ENCODE data around the gene ZNF19.

ZNF19 gene

DNA sequence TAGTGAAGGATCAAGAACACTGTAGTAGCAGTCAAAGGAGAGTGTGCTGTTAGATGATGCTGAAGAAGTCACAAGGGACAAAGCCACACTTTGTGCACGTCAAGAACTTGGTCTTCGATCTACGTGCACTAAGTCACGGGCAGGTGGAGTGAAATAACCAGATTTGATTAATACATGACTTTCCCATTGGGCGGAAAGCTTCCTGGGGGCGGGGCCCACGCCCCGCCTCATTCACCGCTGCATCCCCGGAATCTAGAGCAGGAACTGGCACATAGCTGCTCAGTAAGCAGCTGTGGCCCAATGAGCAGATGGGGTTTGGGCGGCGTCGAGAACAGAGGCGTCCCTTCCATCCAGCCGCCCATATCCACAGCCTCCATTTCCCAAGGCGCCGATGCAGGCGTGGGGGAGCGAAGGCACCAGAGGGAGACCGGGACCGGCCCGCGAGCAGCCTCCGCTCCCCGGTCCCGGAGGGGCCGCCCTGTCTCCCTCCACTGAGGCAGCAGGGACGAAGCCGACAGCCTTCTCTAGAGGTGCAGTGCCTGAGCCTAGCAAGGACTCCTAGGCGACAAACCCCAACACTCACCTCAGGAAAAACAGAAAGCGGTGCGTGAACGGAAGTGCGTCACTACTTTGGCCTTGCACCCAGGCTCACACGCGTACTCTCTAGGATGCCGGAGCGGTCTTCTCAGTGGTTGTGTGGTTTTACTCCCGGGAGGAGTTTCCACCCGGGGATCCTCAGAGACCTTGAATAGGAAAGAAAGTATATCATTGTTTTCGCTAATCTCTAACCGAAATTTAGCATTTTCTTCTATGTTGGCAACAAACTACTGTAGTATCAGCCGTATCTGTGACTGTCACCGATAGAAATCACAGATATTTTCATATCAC, 4.9 kb downstream of the ZNF19 start:
- peak; percentile 39 for DNase-seq

DNA sequence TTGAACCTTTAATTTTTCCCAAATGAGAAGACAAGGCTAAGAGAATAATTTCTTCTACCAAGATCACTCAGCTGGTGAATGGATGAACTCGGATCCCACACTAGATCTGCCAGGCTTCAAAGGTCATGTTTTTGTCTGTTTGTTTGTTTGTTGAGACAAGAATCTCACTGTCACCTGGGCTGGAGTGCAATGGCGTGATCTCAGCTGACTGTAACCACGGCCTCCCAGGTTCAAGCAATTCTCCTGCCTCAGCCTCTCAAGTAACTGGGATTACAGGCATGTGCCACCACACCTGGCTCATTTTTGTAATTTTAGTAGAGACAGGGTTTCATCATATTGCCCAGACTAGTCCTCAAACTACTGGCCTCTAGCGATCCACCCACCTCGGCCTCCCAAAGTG, 6.6 kb downstream of the ZNF19 start:
- no peak for DNase-seq

DNA sequence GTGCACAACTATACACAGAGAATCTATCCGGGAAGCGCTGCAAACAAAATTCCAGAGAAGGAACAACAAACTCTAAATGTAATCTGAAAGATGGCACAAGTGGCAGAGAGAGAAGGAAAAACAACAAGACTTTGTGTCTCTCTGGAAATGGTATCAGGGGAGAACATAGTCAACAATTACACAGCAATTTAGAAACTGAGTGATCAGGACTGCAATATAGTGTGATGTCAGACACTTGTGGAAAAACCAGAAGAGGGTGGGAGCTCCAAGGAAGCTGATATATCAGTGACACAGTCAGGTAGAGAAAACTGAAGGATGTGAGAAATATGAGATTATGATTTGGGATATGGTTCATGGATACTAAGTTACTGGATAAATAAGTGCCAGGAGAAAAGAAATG, 8.2 kb downstream of the ZNF19 start:
- no peak for DNase-seq

DNA sequence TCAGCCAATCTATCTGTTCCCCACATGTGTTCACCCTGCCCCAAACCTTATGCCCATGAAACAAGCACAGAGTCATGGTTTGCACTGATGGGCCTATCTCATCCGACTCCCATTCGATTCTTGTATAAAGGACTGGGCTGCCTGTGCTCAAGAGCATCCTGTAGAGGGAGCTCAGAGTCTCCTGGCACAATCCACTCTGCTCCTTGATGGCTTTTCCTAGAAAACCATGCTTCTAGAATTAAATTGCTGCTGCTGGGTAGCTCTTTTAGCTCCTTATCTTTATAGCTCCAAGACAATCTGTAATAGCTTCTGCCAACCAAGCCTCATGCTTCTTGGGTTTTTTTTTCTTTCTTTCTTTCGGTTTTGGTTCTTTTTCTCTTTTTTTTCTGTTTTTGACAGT, 9.7 kb downstream of the ZNF19 start:
- peak; percentile 7 for DNase-seq

DNA sequence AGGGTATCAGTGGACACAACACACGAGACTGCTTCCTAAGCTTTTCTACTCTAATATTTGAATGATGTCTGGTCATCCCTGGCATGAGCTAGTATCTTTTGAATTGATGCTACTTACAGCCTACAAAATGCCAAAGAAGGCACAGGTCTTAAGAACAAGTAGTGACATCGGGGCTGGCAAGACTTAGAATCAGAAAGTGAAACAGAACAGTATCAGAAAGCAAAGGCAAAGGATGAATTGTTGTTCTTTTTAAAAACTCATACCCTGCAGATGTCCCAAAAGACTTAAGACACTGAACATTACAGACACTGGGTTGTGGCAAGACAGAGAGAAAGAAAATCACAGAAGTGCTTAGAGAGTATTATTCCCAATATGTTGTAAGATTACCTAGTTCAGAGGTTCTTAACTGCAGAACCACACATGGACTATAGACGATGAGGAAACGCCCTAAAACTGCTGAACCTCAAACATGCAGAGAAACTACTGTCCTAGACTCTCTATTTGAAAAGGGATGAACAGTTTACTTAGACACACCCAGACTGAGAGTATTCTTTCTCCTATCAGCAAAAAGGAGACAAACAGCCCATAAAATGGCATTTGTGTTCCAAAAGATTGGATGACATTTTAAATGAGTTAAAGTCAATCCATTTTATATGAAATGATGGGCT, 12.5 kb downstream of the ZNF19 start:
- no peak for DNase-seq

DNA sequence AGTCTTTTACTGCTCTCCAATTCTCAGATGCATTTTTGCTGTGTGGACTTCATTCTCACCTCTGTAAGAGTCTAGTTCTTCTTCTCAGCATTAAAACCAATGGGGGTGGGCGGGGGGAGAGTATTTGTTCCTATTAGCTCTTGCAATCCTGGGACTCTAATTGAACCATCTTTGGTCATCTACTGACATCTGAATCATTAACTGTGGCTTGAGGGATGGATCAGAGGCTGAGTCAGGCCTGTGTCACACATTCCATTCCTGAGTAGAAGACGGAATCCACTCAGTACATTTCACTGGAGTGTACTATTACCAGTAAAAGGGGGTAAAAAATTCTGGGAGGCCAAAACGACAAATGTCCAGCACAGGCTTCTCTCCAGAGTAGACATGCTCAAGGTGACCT, 14.3 kb downstream of the ZNF19 start:
- no peak for DNase-seq

DNA sequence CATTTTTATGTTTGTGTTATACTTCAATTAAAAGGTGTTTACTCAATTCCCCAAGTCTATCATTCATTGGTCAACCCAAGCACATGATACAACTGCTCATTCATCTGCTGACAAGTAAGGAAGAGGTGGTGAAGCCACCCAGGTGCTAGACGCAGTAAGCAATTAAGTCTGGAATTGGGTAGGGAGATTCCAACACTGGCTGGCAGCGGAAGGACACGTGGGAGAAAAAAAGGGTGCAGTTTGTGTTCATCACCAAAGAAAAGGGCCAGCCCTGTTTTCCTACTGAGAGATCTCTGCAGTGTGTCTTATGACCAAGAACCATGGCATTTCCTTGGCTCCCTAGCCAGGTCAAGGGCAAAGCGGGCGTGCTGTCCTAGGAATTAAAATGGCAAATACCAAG, 15.2 kb downstream of the ZNF19 start:
- no peak for DNase-seq

DNA sequence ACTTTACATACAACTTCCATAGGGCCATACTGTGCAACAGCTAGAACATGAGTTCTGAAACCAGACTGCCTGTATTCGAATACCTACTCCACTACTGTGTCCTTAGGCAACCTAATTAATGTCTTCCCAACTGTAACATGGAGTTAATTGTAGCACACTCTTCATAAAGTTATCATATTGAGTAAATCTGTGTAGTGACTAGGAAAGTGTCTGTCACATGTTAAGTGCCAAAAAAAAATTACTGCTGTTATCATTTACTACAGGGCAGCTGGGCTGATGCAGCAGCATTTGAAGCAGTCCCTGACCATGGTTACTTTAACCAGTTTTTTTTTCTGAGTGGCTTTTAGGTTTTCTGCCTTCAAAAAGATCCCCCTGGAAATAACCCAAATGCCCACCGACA, 16.2 kb downstream of the ZNF19 start:
- no peak for DNase-seq

DNA sequence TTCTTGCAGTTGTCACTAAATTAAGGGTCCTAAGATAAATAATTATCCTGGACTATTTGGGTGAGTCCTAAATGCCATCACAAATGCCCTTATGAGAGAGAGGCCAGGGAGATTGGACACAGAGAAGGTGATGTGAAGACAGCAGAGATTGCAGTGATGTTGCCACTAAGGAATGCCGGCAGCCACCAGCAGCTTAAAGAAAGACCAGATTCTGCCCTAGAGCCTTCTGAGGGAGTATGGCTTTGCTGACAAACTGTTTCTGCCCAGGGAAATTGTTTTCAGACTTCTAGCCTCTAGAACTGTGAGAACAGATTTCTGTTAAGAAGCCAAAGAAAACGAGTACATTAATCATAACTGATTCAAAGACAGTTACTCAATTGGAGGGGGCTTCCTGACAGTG, 17.1 kb downstream of the ZNF19 start:
- no peak for DNase-seq

DNA sequence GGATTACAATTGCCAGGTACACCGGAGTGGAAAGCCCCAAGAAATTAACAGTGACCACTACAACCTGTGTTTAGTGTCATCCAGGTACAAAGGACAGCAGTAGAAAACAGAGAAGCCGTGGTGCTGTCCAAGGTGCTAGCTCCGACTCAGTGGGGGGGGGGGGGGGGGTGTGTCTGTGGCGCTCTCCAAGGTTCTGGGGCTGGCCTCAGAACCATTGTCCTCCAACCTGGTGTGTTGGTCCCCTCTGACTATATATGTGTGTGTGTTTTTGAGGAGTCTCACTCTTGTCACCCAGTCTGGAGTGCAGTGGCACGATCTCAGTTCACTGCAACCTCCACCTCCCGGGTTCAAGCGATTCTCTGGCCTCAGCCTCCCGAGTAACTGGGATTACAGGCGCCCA, 21.3 kb downstream of the ZNF19 start:
- no peak for DNase-seq

DNA sequence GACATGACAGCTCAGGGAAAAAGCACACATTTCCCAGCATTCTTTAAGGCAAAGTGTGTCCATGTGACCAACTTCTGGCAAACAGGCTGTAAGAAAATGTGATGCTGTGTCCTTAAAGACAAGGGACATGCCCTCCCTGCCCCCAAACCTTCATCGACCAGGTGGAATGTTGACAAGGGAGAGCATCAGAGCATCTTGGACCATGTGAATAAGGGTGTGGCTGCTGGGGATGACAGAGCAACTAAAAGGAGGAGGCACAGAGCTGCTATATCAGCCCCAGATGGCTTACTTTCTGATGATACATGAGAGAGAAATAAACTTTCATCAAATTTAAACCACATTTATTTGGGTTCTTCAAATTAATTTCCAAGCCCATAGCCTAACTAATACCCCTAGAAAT, 24.9 kb downstream of the ZNF19 start:
- DNase-seq: no peak

DNA sequence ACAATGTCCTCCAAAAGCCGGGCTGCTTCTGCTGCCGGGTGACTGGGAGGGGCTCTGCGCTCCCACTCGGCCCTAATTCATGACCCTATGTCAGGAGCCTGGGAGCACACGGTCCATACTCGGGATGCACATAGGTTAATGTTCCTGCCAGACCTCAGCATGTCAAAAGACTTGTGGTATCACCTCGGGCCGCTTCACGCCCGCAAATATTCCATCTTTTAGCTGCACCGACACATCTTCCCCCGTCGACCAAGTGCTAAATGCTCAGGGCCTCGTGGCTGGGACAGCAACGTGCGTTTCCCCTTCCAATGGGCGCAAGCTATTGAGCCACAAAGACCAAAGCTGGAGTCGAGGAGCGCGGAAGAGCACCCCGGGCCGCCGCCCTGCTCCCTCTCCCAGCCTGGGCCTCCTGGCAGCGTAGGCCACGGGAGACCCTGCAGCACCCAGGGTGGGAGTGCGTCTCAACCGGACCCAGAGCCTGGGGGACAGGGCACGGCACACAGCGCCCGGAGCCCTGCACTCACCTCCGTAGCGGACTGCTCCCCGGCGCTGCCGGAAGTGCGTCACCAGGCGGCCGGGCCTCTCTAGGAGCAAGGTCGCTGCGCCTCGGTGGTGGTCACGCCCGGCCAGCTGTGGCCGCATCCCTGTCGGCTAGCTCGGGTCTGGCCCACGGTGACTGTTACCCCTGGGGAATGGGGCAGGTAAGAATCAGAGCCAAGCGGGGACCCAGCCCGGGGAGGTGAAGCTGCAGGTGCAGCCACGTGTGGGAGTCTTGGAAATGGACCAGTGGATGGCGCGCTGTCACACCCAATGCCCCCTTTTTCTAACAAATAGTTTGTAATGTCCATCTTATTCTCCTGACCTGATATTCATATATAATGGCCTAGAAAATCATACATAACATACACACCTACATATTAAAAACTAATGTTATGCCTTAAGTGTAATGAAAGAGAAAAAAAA, 27.2 kb downstream of the ZNF19 start, which contains the start of gene ZNF23:
TSS of gene ZNF23 (minus strand) at position 562 of the 963 bp plus-strand sequence. CDS start 5,451 bp downstream, outside the sequence.
- peak; percentile 39 for DNase-seq

DNA sequence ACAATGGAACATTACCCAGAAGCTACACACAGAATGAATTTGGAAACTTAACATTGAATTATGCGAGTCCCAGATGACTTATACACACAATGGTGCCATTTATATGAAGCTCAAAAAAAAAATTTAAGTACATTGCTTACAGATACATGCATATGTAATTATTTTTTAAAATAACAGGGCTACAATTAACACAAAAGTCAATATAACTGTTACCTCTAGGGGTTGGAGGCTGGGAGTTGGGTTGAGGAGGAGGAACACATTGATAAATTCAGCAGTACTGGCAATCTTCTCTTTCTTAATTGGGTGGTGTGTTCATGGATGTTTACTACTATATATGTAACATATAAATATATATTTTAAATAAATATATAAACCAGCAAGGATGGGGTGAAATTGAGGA, 28.2 kb downstream of the ZNF19 start:
- no peak for DNase-seq

DNA sequence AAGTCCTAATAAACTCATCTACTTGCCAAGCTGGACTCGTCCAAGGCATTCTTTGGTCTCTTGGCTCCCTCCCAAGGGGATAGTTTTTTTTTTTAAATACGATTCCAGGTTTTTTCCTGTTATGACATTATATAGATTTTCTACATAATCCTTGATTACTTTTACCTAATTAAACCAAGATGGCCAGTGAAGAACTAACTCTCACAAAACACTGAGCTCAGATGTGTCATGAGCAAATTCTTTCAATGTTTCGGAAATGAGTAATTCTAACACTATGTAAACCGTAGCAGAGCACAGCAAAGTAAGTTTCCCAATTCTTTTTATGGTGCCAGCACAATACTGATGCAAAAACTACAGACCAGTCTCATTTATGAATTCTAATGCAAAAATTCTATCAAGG, 28.9 kb downstream of the ZNF19 start:
- no peak for DNase-seq

DNA sequence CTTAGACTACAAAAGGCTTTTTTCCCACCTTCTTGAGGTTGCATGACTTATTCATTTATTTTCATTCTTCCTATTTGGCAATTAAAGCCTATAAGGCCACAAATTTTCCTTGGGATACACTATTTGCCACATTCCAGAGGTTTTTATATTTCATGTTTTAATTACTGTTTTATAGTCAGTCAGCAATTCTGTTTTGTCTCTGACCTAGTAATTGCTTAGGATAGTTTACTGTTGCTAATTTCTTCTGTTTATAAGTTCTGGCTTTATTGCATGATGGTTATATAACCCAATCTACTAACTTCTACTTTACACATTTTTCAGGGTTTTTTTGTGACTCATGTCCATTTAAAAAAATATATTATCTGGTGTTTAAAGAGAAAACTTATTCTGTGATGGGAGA, 29.6 kb downstream of the ZNF19 start:
- no peak for DNase-seq

DNA sequence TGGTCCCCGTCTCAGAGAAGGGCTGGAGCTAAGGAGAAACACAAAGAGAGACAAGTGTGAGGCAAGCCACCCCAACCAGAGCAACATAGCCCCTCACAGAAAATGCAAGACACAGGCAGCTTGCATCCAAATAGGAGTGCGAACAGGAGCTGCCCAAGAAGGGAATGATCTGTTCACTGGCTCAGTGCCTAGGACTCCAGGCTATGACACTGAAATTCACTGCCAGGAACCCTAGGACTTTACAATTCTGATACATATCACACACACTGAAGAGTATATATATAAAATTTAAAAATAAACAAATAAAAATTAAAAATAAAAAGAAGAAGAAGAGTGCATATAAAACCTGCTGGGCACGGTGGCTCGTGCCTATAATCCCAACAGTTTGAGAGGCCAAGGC, 32.3 kb downstream of the ZNF19 start:
- no peak for DNase-seq

DNA sequence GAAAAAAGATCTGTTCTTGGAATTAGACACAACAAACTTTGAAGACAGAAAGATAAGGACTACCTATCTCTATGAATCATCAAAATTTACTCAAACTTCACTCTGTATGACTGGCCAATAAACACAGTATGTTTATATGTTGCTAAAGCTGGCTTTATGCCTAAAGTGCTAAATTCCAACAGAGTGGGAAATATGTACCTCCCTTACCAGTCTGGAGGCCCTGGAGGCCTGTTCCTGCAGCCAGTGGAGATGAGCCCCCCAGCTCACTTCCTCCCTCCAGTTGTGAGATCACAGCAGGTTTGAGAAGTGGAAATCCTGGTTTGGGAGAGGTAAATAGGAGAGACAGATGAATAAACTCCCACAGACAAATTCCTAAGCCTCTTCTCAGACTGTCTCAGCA, 36.1 kb downstream of the ZNF19 start:
- no peak for DNase-seq

DNA sequence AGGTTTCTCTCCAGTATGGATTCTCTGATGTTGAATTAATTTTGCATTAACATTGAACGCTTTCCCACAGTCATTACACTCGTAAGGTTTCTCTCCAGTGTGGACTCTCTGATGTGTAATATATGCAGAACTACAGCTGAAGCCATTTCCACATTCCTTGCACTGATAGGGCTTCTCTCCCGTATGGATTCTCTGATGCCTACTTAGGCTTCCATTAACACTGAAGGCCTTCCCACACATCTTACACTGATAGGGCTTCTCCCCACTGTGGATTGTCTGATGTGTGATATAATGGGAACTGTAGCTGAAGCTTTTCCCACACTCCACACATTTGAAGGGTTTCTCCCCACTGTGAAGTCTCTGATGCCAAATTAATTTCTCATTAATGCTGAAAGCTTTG, 40.1 kb downstream of the ZNF19 start:
- DNase-seq: no peak

DNA sequence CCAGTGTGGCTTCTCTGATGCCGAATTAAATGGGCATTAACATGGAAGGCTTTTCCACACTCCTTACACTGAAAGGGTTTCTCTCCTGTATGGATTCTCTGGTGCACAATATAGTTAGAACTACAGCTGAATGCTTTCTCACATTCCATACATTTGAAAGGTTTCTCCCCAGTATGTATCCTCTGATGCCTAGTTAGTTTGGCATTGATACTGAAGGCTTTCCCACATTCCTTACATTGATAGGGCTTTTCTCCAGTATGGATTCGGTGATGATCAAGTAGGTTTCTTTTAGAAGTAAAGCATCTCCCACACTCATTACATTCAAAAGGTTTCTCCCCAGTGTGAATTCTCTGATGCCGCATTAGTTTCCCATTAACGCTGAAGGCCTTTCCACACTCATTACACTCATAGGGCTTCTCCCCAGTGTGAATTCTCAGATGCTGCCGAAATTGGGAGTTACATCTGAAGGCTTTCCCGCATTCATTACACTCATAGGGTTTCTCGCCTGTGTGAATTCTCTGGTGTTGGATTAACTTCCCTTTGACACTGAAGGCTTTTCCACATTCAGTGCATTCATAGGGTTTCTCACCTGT, 40.8 kb downstream of the ZNF19 start:
- no peak for DNase-seq

DNA sequence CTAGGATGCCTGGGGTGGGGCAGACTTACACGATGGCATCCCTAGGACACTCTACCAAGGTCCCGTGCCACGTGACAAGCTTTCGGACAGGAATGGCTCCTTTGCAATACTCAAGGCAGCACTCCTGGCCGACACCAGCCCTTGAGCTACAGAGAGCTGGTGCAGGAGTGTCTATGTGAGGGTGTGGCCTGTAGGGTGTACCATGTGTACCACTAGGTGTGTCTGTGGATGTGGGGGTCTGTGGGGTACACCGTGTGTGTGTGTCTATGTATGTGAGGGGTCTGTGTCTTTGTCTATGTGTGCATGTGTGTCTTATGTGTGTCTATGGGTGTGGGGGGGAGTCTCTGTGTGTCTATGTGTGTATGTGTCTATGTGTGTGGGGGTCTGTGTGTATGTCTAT, 45.4 kb downstream of the ZNF19 start:
- DNase-seq: no peak

DNA sequence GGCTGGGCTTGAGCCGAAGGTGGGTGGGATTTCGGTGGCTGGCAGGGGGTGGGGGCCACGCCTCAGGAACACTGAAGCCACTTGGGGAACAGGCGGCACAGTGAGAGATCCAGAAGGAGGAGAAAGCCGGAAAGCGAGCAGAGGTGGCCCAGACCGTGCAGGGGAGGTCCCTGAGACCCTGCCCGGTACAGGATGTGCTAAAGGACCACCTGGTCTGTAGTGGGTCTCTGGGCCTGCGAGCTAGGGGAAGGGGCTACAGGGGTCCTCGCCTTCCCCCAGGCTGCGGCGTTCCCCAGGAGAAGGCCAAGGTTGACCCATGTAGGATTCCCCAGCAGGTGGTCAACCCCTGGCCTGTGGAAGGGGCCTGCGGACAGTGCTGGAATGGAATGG, 47.1 kb downstream of the ZNF19 start, which contains the start of gene TLE7:
TSS of gene TLE7 (minus strand) at position 4 of the 390 bp plus-strand sequence. CDS start 8,730 bp downstream, outside the sequence.
- DNase-seq: no peak

DNA sequence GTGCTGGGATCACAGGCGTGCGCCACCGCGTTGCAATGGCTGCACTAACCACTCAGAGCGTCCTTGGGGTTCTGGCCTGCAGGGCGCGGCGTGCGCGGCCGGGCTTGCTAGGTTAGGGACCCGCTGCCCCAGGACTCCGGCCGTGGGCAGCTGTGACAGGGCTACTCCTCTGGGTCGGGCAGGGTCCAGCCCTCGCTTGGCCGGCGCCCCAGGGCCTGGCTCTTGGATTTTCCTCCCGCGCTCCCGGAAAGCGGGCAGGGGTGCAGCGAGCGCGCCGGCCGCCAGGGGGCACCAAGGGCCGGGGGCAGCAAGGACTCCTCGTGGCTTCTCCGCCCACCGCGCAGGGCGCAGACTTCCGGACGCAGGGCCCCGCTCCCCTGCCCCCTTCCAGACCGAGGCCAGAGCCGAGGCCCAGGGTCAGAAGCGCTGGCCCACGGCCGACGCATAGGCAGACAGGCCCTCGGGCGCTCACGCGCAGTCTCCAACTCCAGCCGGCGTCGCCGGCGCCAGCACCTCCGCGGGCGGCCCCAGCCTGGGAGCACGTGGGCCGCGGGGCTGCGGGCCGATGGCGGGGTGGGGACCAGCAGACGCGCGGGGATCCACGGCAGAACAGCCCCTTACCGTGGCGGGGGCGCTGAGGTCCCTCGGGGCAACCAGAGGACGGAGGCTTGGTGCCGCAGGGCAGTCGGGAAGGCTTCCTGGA, 47.6 kb downstream of the ZNF19 start:
- DNase-seq: no peak

Measured in NCI-H510A (cell line).